Measurements from ENCODE around the gene ZNF487. TPM values are rescaled to one million over a fixed set of nuclear protein-coding genes. Genes with fewer than 3 reads are reported as not detected.
"Not testable (repeated sequence)": the region's sequence is repeated elsewhere in the genome, so short reads cannot be mapped to it uniquely, and the experiment has no call there.

Gene ZNF487
- 2.0 TPM for total RNA-seq
- long read RNA-seq, partial matches to known transcripts: 0 of 3 reads
- long read RNA-seq, other reads (novel, unspliced or antisense): 0 of 3 reads

- DNase-seq (peak; percentile 94), ATAC-seq (ENCODE audit: poor library complexity) (peak; percentile 99)
- intact Hi-C loops (cut with DNase I): no loop called here
Observed at GRCh38 chr10:43436291-43437140, at the start of gene ZNF487. TSS of gene ZNF487 (plus strand) at chr10:43437111. CDS start at chr10:43475814, 38,703 bp downstream.

- DNase-seq: no peak
- intact Hi-C loops (cut with DNase I): no loop called here
Observed at GRCh38 chr10:43387678-43388032, 49.3 kb upstream of the ZNF487 start.

GRCh38 chr10:43389867-43390266 is 47.0 kb upstream of the ZNF487 start:
- ATAC-seq (ENCODE audit: poor library complexity) (peak; percentile 11), DNase-seq (no peak)
- intact Hi-C loops (cut with DNase I): no loop called here

More at GRCh38 chr10:43387678-43388032, 49.3 kb upstream of the ZNF487 start:
- no peak for ATAC-seq (ENCODE audit: poor library complexity)

GRCh38 chr10:43390333-43390732 is 46.6 kb upstream of the ZNF487 start:
- DNase-seq: no peak
- no peak for ATAC-seq (ENCODE audit: poor library complexity)
- intact Hi-C loops (cut with DNase I): no loop called here

GRCh38 chr10:43390759-43391158 is 46.2 kb upstream of the ZNF487 start:
- DNase-seq (no peak), ATAC-seq (ENCODE audit: poor library complexity) (peak; percentile 75)
- intact Hi-C loops (cut with DNase I): no loop called here

- ATAC-seq (ENCODE audit: poor library complexity) (no peak), DNase-seq (no peak)
- intact Hi-C loops (cut with DNase I): no loop called here
Observed at GRCh38 chr10:43391496-43391895, 45.4 kb upstream of the ZNF487 start.

- intact Hi-C loops (cut with DNase I): no loop called here
- DNase-seq: no peak
- no peak for ATAC-seq (ENCODE audit: poor library complexity)
Observed at GRCh38 chr10:43392748-43393147, 44.2 kb upstream of the ZNF487 start.

- intact Hi-C loops (cut with DNase I): not testable (repeated sequence)
Observed at GRCh38 chr10:43393186-43393585, 43.7 kb upstream of the ZNF487 start.

GRCh38 chr10:43393606-43394360 is 43.1 kb upstream of the ZNF487 start:
- DNase-seq (no peak), ATAC-seq (ENCODE audit: poor library complexity) (no peak)
- intact Hi-C loops (cut with DNase I): no loop called here

More at GRCh38 chr10:43393186-43393585, 43.7 kb upstream of the ZNF487 start:
- not testable (repeated sequence) for ATAC-seq (ENCODE audit: poor library complexity); DNase-seq

- no peak for ATAC-seq (ENCODE audit: poor library complexity)
- intact Hi-C loops (cut with DNase I): no loop called here
Observed at GRCh38 chr10:43394868-43395267, 42.0 kb upstream of the ZNF487 start.

GRCh38 chr10:43395571-43396060 is 41.3 kb upstream of the ZNF487 start:
- DNase-seq (no peak), ATAC-seq (ENCODE audit: poor library complexity) (no peak)
- intact Hi-C loops (cut with DNase I): no loop called here

More at GRCh38 chr10:43394868-43395267, 42.0 kb upstream of the ZNF487 start:
- no peak for DNase-seq

- peak; percentile 86 for DNase-seq
- peak; percentile 96 for ATAC-seq (ENCODE audit: poor library complexity)
- intact Hi-C loops (cut with DNase I): no loop called here
Observed at GRCh38 chr10:43396061-43396927, 40.6 kb upstream of the ZNF487 start.

GRCh38 chr10:43396928-43397624 is 39.8 kb upstream of the ZNF487 start:
- ATAC-seq (ENCODE audit: poor library complexity) (peak; percentile 94), DNase-seq (peak; percentile 93)
- intact Hi-C loops (cut with DNase I): no loop called here

- ATAC-seq (ENCODE audit: poor library complexity) (no peak), DNase-seq (no peak)
- intact Hi-C loops (cut with DNase I): no loop called here
Observed at GRCh38 chr10:43398939-43399319, 38.0 kb upstream of the ZNF487 start.

- ATAC-seq (ENCODE audit: poor library complexity): no peak
- no peak for DNase-seq
- intact Hi-C loops (cut with DNase I): no loop called here
Observed at GRCh38 chr10:43399320-43400310, 37.3 kb upstream of the ZNF487 start.

GRCh38 chr10:43401627-43402026 is 35.3 kb upstream of the ZNF487 start:
- ATAC-seq (ENCODE audit: poor library complexity): no peak
- intact Hi-C loops (cut with DNase I): no loop called here
- DNase-seq: no peak

- intact Hi-C loops (cut with DNase I): no loop called here
- ATAC-seq (ENCODE audit: poor library complexity) (no peak), DNase-seq (no peak)
Observed at GRCh38 chr10:43402176-43402575, 34.7 kb upstream of the ZNF487 start.
